GM18505 (cell line): ENCODE results near the gene TENM4.

Source experiments
- ATAC-seq: cut with Tn5 transposase; IDR thresholded peaks from one replicate; pipeline ENCODE4 v1.9.1; 2021; ENCODE audit not compliant: unreplicated experiment
- POLR2A ChIP-seq: IDR thresholded peaks from 4 replicates; pipeline ENCODE4 v1.6.1; 2011; ENCODE audit warnings: borderline replicate concordance; ENCODE audit not compliant: insufficient read depth, insufficient read length; ENCODE audit errors: extremely low read depth

The TENM4 gene

DNA sequence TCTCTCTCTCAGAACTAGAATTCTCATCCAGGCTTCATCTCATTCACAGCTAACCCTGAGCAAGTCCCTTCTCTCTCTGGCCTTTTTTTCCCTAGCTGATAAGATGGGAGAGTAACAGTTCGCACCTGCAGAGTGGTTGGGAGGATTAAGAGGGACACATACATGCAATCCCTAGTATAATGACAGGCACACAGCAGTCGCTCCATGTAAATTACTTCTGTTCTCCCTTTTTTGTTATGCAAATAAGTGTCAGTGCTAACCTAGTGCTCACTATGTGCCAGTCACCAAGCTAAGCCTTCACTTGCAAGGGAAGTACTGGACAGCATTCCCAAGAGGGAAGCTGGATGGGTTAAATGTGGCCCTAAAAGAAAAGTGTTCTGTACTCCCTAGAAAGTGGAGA lies 63.4 kb downstream of the TENM4 start:
- no peak for TF ChIP-seq POLR2A
- no peak for ATAC-seq

DNA sequence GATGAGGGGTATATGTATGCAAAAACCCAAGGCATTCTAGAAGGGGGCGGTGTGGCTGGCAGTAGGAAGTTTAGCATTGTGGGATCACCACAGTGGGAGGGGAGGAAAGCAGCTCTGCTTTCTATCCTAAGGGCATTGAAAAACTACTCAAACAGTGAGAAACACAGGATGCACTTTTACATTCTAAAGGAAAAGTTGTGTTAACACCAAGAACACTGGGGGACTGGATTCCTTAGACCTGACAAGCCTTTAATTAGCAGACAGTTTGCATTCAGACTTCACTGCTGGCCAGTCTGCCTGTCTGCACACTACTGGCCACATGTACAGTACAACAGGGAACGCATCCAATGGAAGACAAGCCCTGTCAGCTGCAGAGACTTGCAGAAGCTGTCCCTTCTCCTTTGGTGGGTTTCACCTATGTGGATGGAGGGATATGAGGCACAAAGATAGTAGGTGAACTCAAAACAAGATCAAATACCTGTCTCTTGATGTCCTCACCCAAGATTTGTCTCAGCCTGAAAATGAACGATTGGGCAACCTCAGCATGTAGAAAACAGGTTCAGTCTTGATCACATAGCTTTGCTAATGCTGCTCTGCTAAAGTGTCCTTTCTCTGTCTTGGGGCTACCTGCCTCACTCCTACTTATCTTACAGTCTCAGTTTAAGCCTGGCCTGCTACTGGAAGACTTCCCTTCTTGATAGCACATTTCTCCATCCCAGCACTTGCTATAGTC lies 64.8 kb downstream of the TENM4 start:
- no peak for ATAC-seq
- no peak for TF ChIP-seq POLR2A

DNA sequence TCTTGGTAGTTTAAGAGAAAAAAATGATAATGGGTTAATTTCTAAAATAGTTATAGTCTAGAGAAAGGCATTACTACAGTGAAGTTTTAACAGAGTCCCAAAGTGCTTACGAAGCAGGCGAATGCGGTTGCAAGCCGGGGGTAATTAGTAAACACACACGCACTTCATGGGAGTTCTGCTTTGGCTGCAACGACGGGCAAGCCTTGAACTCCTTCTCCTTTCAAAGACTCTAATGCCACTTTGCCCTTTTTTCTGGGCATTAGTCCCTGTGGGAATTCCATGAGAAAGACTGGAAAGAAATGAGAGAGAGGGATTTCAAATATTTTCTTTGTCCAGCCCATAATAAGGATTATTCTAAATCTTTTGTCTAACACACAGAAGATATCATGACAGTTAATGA lies 66.1 kb downstream of the TENM4 start:
- no peak for TF ChIP-seq POLR2A
- no peak for ATAC-seq

DNA sequence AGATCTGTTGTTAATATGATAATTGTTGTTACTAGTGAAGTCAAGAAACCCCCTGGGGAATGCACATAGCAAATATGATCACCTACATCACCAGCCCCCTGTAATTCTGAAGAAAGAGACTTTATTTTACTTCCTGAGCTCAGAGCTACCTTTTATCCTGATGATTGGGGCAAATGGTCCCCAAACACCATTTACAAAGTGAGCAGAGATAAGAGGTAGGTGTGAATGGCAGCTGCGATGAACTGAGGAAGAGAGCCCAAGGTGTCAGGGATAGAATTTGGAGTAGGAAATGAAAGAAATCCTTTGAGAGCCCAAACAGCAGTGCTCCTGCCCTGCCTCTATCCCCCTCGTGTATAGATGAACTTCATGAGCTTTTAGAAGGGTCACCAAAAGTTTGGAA lies 69.1 kb downstream of the TENM4 start:
- no peak for ATAC-seq
- TF ChIP-seq POLR2A: no peak

DNA sequence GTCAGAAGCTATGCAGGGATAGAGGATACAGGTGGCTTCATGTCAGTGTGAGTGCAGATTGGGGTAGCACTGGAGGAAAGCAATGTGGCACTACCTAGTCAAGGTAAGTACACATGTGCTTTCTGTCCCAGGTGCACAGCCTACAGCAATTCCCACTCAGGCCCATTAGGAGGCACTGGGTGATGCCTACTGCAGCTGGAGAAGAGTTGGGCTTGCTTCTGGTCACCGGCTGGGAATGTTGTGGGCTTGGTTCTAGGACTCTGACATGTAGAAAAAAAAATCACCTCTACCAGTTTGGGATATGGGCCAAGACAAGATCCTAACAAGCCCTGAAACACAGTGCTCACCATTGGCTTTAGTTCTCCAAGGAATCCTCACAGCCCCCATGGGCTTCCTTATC lies 69.7 kb downstream of the TENM4 start:
- ATAC-seq: no peak
- TF ChIP-seq POLR2A: no peak

DNA sequence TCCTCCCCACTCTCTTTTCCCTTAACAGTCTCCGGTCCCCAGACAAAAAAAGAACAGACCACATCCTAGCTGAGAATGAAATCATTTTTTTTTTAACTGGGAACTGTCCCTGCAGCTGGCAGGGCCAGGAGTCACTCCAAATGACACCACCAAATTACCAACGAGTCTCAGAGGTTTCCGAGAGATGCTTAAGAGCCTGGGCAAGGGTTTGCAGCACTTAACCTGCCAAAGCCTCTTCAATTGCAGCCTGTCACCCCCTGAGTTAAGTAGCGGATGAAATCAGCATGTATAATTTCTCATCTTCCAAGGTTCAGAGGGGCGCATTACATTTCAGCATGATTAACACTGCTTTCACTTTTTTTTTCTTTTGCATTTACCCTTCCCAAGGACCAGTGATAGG lies 71.8 kb downstream of the TENM4 start:
- no peak for ATAC-seq
- no peak for TF ChIP-seq POLR2A

DNA sequence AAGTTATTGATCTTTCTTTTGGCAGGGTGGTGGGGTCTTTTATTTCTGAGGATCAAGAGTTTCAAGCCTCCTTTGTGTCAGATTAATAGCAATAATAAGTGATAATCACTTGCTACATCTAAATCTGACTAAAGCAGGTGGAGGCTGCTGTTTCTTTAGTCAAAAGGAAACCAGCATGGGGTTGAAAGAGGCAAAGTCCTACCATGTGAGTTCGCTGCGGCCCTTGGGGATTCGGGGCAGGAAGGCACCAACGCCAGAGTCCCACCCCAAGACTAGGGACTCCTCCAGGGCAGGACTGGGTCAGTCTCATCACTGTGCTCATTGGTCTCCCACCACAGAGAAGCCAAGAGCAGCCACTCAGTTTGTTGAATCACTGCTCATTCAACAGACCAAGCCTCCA lies 73.0 kb downstream of the TENM4 start:
- ATAC-seq: no peak
- no peak for TF ChIP-seq POLR2A

DNA sequence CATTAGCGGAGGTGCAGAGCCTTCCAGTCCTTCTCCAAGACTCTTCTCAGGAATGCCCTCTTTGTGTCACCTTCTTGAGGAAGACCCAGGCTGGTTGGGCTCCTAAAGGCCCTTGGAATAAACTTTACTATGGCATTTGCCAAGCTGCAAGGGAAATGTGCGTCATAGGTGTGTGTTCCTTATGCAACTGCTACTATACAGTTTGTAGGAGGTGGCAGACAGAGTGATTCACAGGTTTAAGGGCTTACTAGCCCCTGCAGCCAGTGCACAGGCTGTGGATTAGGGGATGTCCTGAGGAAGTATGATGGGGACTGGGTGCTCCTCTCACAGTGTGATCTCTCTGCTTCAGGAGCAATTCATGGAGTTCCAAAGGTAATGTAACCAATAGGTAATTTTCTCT lies 74.6 kb downstream of the TENM4 start:
- no peak for ATAC-seq
- no peak for TF ChIP-seq POLR2A

DNA sequence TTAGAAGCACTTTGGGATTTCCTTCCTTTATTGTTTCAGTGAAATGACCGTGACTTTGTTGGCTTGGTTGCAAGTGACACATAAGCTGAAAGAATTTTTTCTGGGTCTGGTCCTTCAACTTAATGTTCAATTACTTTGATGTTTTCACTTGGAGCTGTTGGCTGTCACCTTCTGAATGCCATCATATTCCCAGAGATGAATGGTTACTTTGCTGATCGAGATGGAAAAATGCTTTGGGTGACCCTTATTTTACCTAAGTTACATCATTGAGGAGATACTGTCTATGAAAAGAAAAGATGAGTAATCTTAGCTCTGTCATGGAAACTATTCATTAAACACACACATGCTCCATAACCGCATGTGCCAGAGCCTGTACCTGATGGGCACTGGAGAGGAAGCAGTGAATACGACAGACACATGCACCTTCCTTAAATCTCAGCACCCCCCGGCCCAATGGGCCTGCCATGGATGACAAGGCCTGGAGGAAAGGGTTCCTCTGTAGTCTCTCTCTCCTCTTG lies 76.9 kb downstream of the TENM4 start:
- no peak for TF ChIP-seq POLR2A
- no peak for ATAC-seq

DNA sequence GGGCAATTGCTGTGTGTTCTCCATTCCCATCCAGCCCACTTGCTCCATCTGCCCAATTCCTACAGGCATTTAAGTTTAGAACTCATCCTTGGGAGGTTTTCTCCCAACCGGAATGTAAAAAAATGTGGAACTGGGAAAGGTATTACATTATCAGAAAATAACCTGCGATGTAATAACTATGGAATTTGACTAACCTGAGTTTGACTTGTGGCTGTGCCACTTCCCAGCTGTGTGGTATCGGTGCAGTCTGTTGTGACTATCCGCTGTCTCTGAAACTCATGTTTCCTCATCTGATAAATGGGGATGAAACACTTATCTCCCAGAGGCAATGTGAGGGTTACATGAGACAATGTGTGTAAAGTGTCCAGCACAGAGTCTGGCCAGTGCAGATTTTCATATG lies 77.6 kb downstream of the TENM4 start:
- TF ChIP-seq POLR2A: no peak
- no peak for ATAC-seq

DNA sequence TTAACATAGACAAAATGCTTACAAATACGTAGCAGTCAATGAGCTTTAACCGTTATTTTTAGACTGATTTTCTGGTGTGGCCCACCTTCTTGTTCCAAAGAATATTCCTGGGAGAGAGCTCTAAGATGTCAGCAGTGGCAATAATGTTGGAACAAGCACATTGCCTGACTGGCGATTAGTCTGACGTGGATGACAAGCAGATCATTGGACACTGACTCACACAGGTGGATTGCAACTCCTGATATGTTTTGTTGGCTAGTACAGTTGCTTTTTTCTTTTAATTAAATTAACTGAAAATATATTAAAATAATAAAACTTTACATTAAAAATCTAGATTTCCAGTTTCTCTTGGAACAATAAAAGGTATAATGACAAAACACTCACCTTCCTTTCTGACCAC lies 78.0 kb downstream of the TENM4 start:
- no peak for ATAC-seq
- no peak for TF ChIP-seq POLR2A

DNA sequence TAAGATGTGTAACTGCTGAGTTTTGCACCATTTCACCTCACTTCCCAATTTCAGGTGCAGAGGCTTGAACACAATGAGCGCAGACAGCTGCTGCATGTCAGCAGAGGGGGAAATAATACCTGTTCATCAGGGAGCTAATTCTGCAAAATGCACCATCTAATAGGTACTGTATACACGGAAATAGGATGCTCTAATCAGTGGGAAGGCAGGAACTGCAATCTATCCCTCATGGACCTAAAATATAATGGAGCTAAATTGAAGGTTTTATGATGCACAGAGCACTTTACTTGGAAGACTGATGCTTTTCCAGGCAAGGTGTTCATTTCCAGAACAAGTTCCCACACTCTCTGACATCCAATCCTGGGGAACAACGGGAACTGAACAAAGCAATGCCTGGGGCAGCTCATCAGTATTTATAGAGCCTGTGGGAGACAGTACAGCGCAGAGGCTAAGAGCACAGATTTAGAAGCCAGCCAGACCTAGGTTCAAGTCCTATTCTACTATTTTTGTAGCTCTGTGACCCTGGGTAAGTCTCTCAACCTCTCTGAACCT lies 78.5 kb downstream of the TENM4 start:
- no peak for ATAC-seq
- no peak for TF ChIP-seq POLR2A

DNA sequence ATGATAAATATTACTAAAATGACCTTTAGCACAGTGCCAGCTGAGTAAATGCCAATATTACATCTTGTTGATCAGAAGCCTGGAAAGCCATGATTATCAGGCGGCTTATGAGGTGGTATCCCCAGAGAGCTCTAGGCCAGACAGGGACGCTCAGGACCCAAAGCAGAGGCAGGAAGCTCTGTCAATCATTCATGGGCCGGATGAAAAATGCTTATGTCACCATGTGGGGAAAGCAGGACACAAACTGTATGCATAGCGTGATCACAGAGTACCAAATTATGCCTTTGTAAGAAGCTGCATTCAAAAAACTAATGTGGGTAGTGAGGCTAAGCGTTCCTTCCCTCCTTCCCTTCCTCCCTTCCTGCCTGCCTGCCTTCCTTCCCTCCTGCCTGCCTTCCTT lies 82.6 kb downstream of the TENM4 start:
- ATAC-seq: no peak
- no peak for TF ChIP-seq POLR2A

DNA sequence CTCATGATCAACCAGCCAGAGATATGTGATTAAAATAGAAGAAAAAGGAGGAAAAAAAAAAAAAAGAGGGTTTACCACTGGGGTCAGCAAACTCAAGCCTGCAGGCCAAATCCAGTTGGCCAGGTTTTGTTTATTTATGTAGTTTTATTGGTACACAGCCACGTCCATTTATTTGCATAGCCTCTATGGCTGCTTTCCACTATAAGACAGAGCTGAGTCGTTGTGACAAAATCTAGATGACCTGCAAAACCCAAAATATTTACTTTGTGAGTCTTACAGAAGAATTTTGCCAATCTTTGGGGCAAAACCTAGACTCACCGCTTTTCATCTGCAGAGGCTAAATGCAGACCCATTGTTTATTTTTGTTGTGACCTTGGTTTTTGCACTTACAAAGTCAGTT lies 87.1 kb downstream of the TENM4 start:
- no peak for TF ChIP-seq POLR2A
- ATAC-seq: no peak
